H1 (cell line): ENCODE results near the gene ADGRG2. TPM values are rescaled to one million over a fixed set of nuclear protein-coding genes. Genes with fewer than 3 reads are reported as not detected.

Experiments
- CTCF ChIA-PET: fragments of 300-600 bp; sonication (Branson Sonifier 250); formaldehyde crosslinking; loops from one replicate; lab custom pipeline; 2021; ENCODE audit not compliant: partially characterized antibody; lab: Charles Lee
- POLR2A ChIA-PET: fragments of 300-600 bp; sonication (Branson Sonifier 250); formaldehyde crosslinking; loops from one replicate; lab custom pipeline; 2021; ENCODE audit warnings: inconsistent platforms; ENCODE audit not compliant: partially characterized antibody; lab: Charles Lee
- DNase-seq, 2 experiments: peaks; one replicate each; pipeline versions ENCODE4 v3.0.0 to v3.0.0-alpha.2; 2010 to 2022; ENCODE audit warnings: low spot score in 2 of 2, low read depth in 1 of 2, mixed read lengths in 1 of 2
- FAIRE-seq: peaks from 2 replicates; lab custom pipeline; 2011; peaks lifted over from hg19 to GRCh38; lab: Jason Lieb, UNC
- H2AFZ ChIP-seq: 2 replicates; pipeline ENCODE4 v1.8.1; 2012; ENCODE audit warnings: low read length, inconsistent platforms
- H2AK5ac ChIP-seq: 2 replicates; pipeline ENCODE4 v1.6.1; 2013; ENCODE audit warnings: low read depth, low read length
- H2BK120ac ChIP-seq: replicated peaks from 2 replicates; pipeline ENCODE3; 2013; ENCODE audit warnings: low read depth, low read length, inconsistent platforms
- H2BK12ac ChIP-seq: 2 replicates; pipeline ENCODE4 v1.6.1; 2013; ENCODE audit warnings: low read depth, low read length
- H2BK15ac ChIP-seq: 2 replicates; pipeline ENCODE4 v1.6.1; 2013; ENCODE audit warnings: low read length
- H2BK20ac ChIP-seq: 2 replicates; pipeline ENCODE4 v1.6.1; 2013; ENCODE audit warnings: low read length
- H2BK5ac ChIP-seq: 2 replicates; pipeline ENCODE4 v1.6.1; 2013; ENCODE audit warnings: low read depth, low read length
- H3K14ac ChIP-seq: 2 replicates; pipeline ENCODE4 v1.6.1; 2013; ENCODE audit warnings: inconsistent platforms; ENCODE audit not compliant: insufficient read length
- H3K18ac ChIP-seq: 2 replicates; pipeline ENCODE4 v1.6.1; 2013; ENCODE audit warnings: low read length; ENCODE audit errors: extremely low read depth
- H3K23ac ChIP-seq: 2 replicates; pipeline ENCODE4 v1.6.1; 2013; ENCODE audit warnings: inconsistent platforms; ENCODE audit not compliant: insufficient read length
- H3K23me2 ChIP-seq: 2 replicates; pipeline ENCODE4 v1.6.1; 2013; ENCODE audit warnings: low read depth, low read length
- H3K27ac ChIP-seq: 2 replicates; pipeline ENCODE4 v1.6.1; 2011; ENCODE audit warnings: low read depth, low read length, inconsistent platforms
- H3K27me3 ChIP-seq, 4 experiments: replicated peaks in 1 of 4; 1 replicate in 1 of 4; 2 replicates in 3 of 4; pipeline versions ENCODE4 v1.6.1 to v1.8.1; 2011 to 2013; ENCODE audit warnings: low read length in 3 of 4, mild to moderate bottlenecking in 3 of 4, inconsistent platforms in 2 of 4, mixed read lengths in 2 of 4, moderate library complexity in 1 of 4; ENCODE audit not compliant: control insufficient read depth in 3 of 4, insufficient read depth in 3 of 4; ENCODE audit errors: extremely low read depth in 1 of 4
- H3K36me3 ChIP-seq, 4 experiments: 2 replicates each; pipeline versions ENCODE4 v1.6.1 to v1.8.1; 2011 to 2013; ENCODE audit warnings: mild to moderate bottlenecking in 4 of 4, low read length in 3 of 4, moderate library complexity in 2 of 4, control low read depth in 1 of 4, inconsistent platforms in 1 of 4; ENCODE audit not compliant: insufficient read depth in 4 of 4, control insufficient read depth in 2 of 4
- H3K4ac ChIP-seq: replicated peaks from 2 replicates; pipeline ENCODE3; 2013; ENCODE audit warnings: low read length, low read depth, mixed read lengths, inconsistent platforms; ENCODE audit not compliant: insufficient read length
- H3K4me1 ChIP-seq, 4 experiments: replicated peaks in 1 of 4; 1 replicate in 1 of 4; 2 replicates in 3 of 4; pipeline versions ENCODE4 v1.6.1 to v1.8.1; 2011 to 2013; ENCODE audit warnings: low read length in 3 of 4, inconsistent platforms in 2 of 4, mixed read lengths in 1 of 4; ENCODE audit not compliant: insufficient read depth in 4 of 4, control insufficient read depth in 3 of 4
- H3K4me2 ChIP-seq, 2 experiments: 2 replicates each; pipeline versions ENCODE4 v1.6.1 to v1.8.1; 2011 to 2013; ENCODE audit warnings: low read depth in 2 of 2, low read length in 2 of 2, control low read depth in 1 of 2, inconsistent platforms in 1 of 2, mild to moderate bottlenecking in 1 of 2; ENCODE audit not compliant: insufficient read depth in 1 of 2
- H3K4me3 ChIP-seq, 4 experiments: fragments of 200-600, 300-600 bp in 1 of 4; sonication (generic), shearing (Covaris generic), sonication (Bioruptor Twin) in 1 of 4; 2 replicates each; pipeline versions ENCODE4 v1.5.1 to v1.8.1; 2011 to 2016; ENCODE audit warnings: low read length in 4 of 4, low read depth in 3 of 4, control low read depth in 2 of 4, inconsistent platforms in 2 of 4, mild to moderate bottlenecking in 2 of 4, mixed read lengths in 1 of 4, moderate library complexity in 1 of 4; ENCODE audit not compliant: insufficient read depth in 2 of 4; ENCODE audit errors: extremely low read depth in 1 of 4
- H3K56ac ChIP-seq: replicated peaks from 2 replicates; pipeline ENCODE3; 2013; ENCODE audit warnings: low read depth, mild to moderate bottlenecking, mixed read lengths, low read length, inconsistent platforms; ENCODE audit not compliant: insufficient read length
- H3K79me1 ChIP-seq: 2 replicates; pipeline ENCODE4 v1.6.1; 2013; ENCODE audit warnings: low read depth, low read length, control low read depth
- H3K79me2 ChIP-seq, 2 experiments: 2 replicates each; pipeline versions ENCODE4 v1.6.1 to v1.8.1; 2012 to 2013; ENCODE audit warnings: low read length in 2 of 2, mild to moderate bottlenecking in 2 of 2, inconsistent platforms in 1 of 2; ENCODE audit not compliant: insufficient read depth in 2 of 2, control insufficient read depth in 1 of 2
- H3K9ac ChIP-seq, 4 experiments: replicated peaks in 1 of 4; 1 replicate in 1 of 4; 2 replicates in 3 of 4; pipeline versions ENCODE4 v1.6.1 to v1.8.1; 2011 to 2013; ENCODE audit warnings: low read depth in 3 of 4, low read length in 3 of 4, control low read depth in 2 of 4, mild to moderate bottlenecking in 2 of 4, moderate library complexity in 2 of 4, inconsistent platforms in 1 of 4; ENCODE audit errors: extremely low read depth in 1 of 4
- H3K9me3 ChIP-seq, 2 experiments: 2 replicates each; pipeline versions ENCODE4 v1.6.1 to v1.8.1; 2012 to 2013; ENCODE audit warnings: mild to moderate bottlenecking in 2 of 2, moderate library complexity in 2 of 2, control low read depth in 1 of 2, inconsistent platforms in 1 of 2, low read depth in 1 of 2, low read length in 1 of 2, mixed read lengths in 1 of 2; ENCODE audit not compliant: insufficient read depth in 2 of 2
- H4K20me1 ChIP-seq, 2 experiments: replicated peaks in 1 of 2; 2 replicates each; pipeline versions ENCODE3 to v1.8.1; 2011 to 2013; ENCODE audit warnings: inconsistent platforms in 2 of 2, low read length in 2 of 2, mild to moderate bottlenecking in 1 of 2; ENCODE audit not compliant: insufficient read depth in 2 of 2, control insufficient read depth in 1 of 2
- H4K5ac ChIP-seq: 2 replicates; pipeline ENCODE4 v1.6.1; 2013; ENCODE audit warnings: low read length, low read depth, mixed read lengths, inconsistent platforms; ENCODE audit not compliant: insufficient read length
- H4K8ac ChIP-seq: 2 replicates; pipeline ENCODE4 v1.8.0; 2013; ENCODE audit warnings: mild to moderate bottlenecking, moderate library complexity, low read length, inconsistent platforms; ENCODE audit not compliant: insufficient read depth; ENCODE audit errors: extremely low read depth
- H4K91ac ChIP-seq: replicated peaks from 2 replicates; pipeline ENCODE3; 2013; ENCODE audit warnings: low read length, mixed read lengths, inconsistent platforms; ENCODE audit not compliant: insufficient read length
- BACH1 ChIP-seq: IDR thresholded peaks from 2 replicates; pipeline ENCODE4 v1.6.1; 2012; ENCODE audit warnings: low read length, improper control_type of control experiment
- CBX8 ChIP-seq: fragments of 300-800, 300-1000 bp; sonication (generic); IDR thresholded peaks from 2 replicates; pipeline ENCODE4 v1.7.1; 2016; ENCODE audit warnings: low read depth, low read length, borderline replicate concordance
- CTCF ChIP-seq, 3 experiments: IDR thresholded peaks; 1 replicate in 2 of 3; 2 replicates in 1 of 3; pipeline versions ENCODE4 v1.5.1 to v1.6.1; 2011; ENCODE audit warnings: low read length in 3 of 3, mild to moderate bottlenecking in 3 of 3, inconsistent platforms in 2 of 3, low read depth in 1 of 3, moderate library complexity in 1 of 3; ENCODE audit not compliant: insufficient read depth in 1 of 3; ENCODE audit errors: control extremely low read depth in 1 of 3
- GABPA ChIP-seq: IDR thresholded peaks from 2 replicates; pipeline ENCODE4 v1.6.1; 2011; ENCODE audit warnings: mild to moderate bottlenecking, low read length, moderate library complexity, borderline replicate concordance; ENCODE audit not compliant: insufficient read depth
- GTF2F1 ChIP-seq: IDR thresholded peaks from 2 replicates; pipeline ENCODE4 v1.6.1; 2012; ENCODE audit warnings: low read depth, low read length, improper control_type of control experiment, borderline replicate concordance
- HDAC2 ChIP-seq, 2 experiments: fragments of 300-600 bp in 1 of 2; sonication (generic) in 1 of 2; IDR thresholded peaks; 2 replicates each; pipeline ENCODE4 v1.6.1; 2011 to 2012; ENCODE audit warnings: low read depth in 2 of 2, low read length in 2 of 2, mild to moderate bottlenecking in 2 of 2, moderate library complexity in 2 of 2, borderline replicate concordance in 1 of 2, inconsistent platforms in 1 of 2
- MAFK ChIP-seq: IDR thresholded peaks from 2 replicates; pipeline ENCODE4 v1.6.1; 2012; ENCODE audit warnings: low read depth, mild to moderate bottlenecking, improper control_type of control experiment, low read length
- PHF8 ChIP-seq: fragments of 200-600 bp; sonication (generic); conservative IDR thresholded peaks from 2 replicates; pipeline ENCODE4 v1.7.1; 2012; ENCODE audit warnings: low read depth, mild to moderate bottlenecking, inconsistent platforms, low read length, moderate library complexity
- RBBP5 ChIP-seq: IDR thresholded peaks from 2 replicates; pipeline ENCODE4 v1.7.1; 2012; ENCODE audit warnings: low read depth, mild to moderate bottlenecking, inconsistent platforms, low read length, moderate library complexity, borderline replicate concordance
- RFX5 ChIP-seq: IDR thresholded peaks from 2 replicates; pipeline ENCODE4 v1.6.1; 2011; ENCODE audit warnings: low read depth, low read length, improper control_type of control experiment, borderline replicate concordance
- SP1 ChIP-seq: IDR thresholded peaks from 2 replicates; pipeline ENCODE4 v1.6.1; 2011; ENCODE audit warnings: low read depth, low read length
- SUZ12 ChIP-seq: fragments of 200-600 bp; sonication (generic); IDR thresholded peaks from 2 replicates; pipeline ENCODE4 v1.6.1; 2012; ENCODE audit warnings: mild to moderate bottlenecking, inconsistent platforms, low read length, moderate library complexity, mixed read lengths
- WGBS, 2 experiments: shearing (Covaris generic) in 1 of 2; methylation state at CpG; one replicate each; pipeline versions ENCODE4 v1.1.6 to v1.1.7; 2013 to 2015; ENCODE audit warnings: low lambda C conversion rate in 2 of 2, mixed read lengths in 2 of 2, inconsistent platforms in 1 of 2, low coverage in 1 of 2, missing lambda C conversion rate in 1 of 2; ENCODE audit not compliant: insufficient replicate concordance in 2 of 2, insufficient coverage in 1 of 2, insufficient read length in 1 of 2; ENCODE audit errors: extremely low coverage in 1 of 2, missing lambda C conversion rate in 1 of 2; 5-methylcytosine and 5-hydroxymethylcytosine counted together
- polyA plus RNA-seq, 7 experiments: library from polyadenylated mRNA; depleted of rRNA in 3 of 7; stranded (reverse) in 5 of 7; unstranded in 2 of 7; fragments of >200 nt in 5 of 7; fragments of 200-250 nt in 2 of 7; gene quantifications; 1 replicate in 5 of 7; 2 replicates in 1 of 7; 4 replicates in 1 of 7; pipeline versions ENCODE4 v1.2.1 to v1.2.3, GENCODE V29; 2011 to 2013; ENCODE audit warnings: missing spikeins in 2 of 7, mixed read lengths in 2 of 7
- total RNA-seq: library from RNA; stranded (reverse); fragmentation: NEBNext Ultra II Directional; extraction: Animal tissue kit (Norgen Biotek cat#: 25700); gene quantifications from 2 replicates; pipeline ENCODE4 v1.2.1, GENCODE V29; 2021

The ADGRG2 gene
- total and polyA plus RNA-seq, 2 of the 8 experiments (the other 6 are each of a cell fraction or from before 2014, with no cell fraction given) = 8.9 to 13.3 TPM

DNA sequence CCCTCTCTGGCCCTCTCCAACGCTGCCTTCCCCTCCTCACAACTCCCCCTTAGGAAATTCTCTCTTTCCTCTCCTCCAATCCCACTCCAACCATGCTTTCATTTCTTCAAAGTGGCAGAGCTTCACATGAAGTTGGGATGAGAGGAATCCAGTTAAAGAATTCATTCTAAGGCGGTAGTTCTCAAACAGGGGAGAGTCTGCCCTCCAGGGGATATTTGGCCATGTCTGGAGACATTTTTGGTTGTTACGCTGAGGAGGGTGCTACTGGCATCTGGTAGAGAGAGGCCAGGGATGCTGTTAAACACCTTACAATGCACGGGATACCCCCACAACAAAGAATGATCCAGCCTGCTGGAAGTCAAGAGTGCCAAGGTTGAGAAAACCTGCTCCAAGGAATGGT is 97.9 kb downstream of the ADGRG2 start:
- FAIRE-seq = no peak
- CTCF ChIA-PET = interaction anchor here (1.0 to 3.8 kb wide), 4 partner anchors 8 to 310 kb away, joined by 3 to 18 read pairs (median 3); no protein-coding TSS in a partner anchor
- H3K14ac ChIP-seq = no peak overlapping the region
- no peaks in the 10 kb centered on the region for H3K36me3 ChIP-seq
- H3K27me3 ChIP-seq = no peaks in the 10 kb centered on the region
- no peak overlapping the region for H3K4me3 ChIP-seq
- no peak overlapping the region for H2BK12ac ChIP-seq
- H3K27ac ChIP-seq = no peak overlapping the region
- H4K8ac ChIP-seq = no peak overlapping the region
- POLR2A ChIA-PET = no interaction called here
- H3K18ac ChIP-seq = no peak overlapping the region
- no peak overlapping the region for H3K9ac ChIP-seq
- H3K79me1 ChIP-seq = no peaks in the 10 kb centered on the region
- H3K4me1 ChIP-seq = no peaks in the 10 kb centered on the region
- no peak overlapping the region for H2BK20ac ChIP-seq
- no peak overlapping the region for H2BK120ac ChIP-seq
- H3K56ac ChIP-seq = no peak overlapping the region
- no peaks in the 10 kb centered on the region for H3K79me2 ChIP-seq
- no peak overlapping the region for H4K5ac ChIP-seq
- no peak overlapping the region for H2AFZ ChIP-seq
- H3K9me3 ChIP-seq = no peaks in the 10 kb centered on the region
- no peak overlapping the region for H3K4ac ChIP-seq
- H2BK15ac ChIP-seq = no peak overlapping the region
- 96% methylated on average over 4 of the region's 4 CpGs; no CpG with 5 or more reads in 1 of the 2 experiments for WGBS, 2 experiments
- H3K23ac ChIP-seq = no peak overlapping the region
- H3K4me2 ChIP-seq = no peak overlapping the region
- no peak overlapping the region for H2BK5ac ChIP-seq
- no peak for DNase-seq
- H3K23me2 ChIP-seq = no peaks in the 10 kb centered on the region
- no peak overlapping the region for H2AK5ac ChIP-seq
- no peak overlapping the region for H4K91ac ChIP-seq
- no peaks in the 10 kb centered on the region for H4K20me1 ChIP-seq
- no peak for TF ChIP-seq GABPA
- TF ChIP-seq CTCF (IDR thresholded peaks at IDR 0.05; ENCODE audit: control extremely low read depth in 1 of 3, insufficient read depth in 1 of 3, low read depth in 1 of 3, low read length in 3 of 3) = no peak
- TF ChIP-seq PHF8 = no peak
- TF ChIP-seq RFX5 = no peak
- TF ChIP-seq SP1 = no peak
- TF ChIP-seq CBX8 = no peak
- TF ChIP-seq RBBP5 = no peak
- no peak for TF ChIP-seq HDAC2 (IDR thresholded peaks at IDR 0.05; ENCODE audit: borderline replicate concordance in 1 of 2, low read depth in 2 of 2, low read length in 2 of 2)
- no peak for TF ChIP-seq MAFK
- no peak for TF ChIP-seq BACH1
- TF ChIP-seq SUZ12 = no peak
- TF ChIP-seq GTF2F1 = no peak
